Measurements from ENCODE around the gene IFITM10.

GRCh38 chr11:1777737-1778136, 27.3 kb upstream of the IFITM10 start:
- no peak for TF ChIP-seq POLR2A (IDR thresholded peaks at IDR 0.05)
- TF ChIP-seq, protein P1, sequence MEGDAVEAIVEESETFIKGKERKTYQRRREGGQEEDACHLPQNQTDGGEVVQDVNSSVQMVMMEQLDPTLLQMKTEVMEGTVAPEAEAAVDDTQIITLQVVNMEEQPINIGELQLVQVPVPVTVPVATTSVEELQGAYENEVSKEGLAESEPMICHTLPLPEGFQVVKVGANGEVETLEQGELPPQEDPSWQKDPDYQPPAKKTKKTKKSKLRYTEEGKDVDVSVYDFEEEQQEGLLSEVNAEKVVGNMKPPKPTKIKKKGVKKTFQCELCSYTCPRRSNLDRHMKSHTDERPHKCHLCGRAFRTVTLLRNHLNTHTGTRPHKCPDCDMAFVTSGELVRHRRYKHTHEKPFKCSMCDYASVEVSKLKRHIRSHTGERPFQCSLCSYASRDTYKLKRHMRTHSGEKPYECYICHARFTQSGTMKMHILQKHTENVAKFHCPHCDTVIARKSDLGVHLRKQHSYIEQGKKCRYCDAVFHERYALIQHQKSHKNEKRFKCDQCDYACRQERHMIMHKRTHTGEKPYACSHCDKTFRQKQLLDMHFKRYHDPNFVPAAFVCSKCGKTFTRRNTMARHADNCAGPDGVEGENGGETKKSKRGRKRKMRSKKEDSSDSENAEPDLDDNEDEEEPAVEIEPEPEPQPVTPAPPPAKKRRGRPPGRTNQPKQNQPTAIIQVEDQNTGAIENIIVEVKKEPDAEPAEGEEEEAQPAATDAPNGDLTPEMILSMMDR (IDR thresholded peaks at IDR 0.05): no peak
